HepG2 (cell line): ENCODE results near the gene PTPRF. TPM values are rescaled to one million over a fixed set of nuclear protein-coding genes. Genes with fewer than 3 reads are reported as not detected.

Experiments used
- CAMTA2 ChIP-seq: sonication (generic); formaldehyde crosslinking; IDR thresholded peaks from 2 replicates; pipeline ENCODE4 v1.4.0; 2020; ENCODE audit warnings: mild to moderate bottlenecking, missing genetic modification reagents, borderline replicate concordance
- GATA4 ChIP-seq: sonication (generic); IDR thresholded peaks from 2 replicates; pipeline ENCODE4 v1.6.1; 2016; ENCODE audit warnings: antibody characterized with exemption, low read depth, borderline replicate concordance
- KLF12 ChIP-seq: sonication (generic); formaldehyde crosslinking; IDR thresholded peaks from 2 replicates; pipeline ENCODE4 v1.4.0; 2020; ENCODE audit warnings: missing genetic modification reagents, borderline replicate concordance
- MAZ ChIP-seq, 2 experiments: sonication (generic) in 1 of 2; formaldehyde crosslinking in 1 of 2; IDR thresholded peaks; 2 replicates each; pipeline versions ENCODE4 v1.5.0 to v1.6.1; 2012 to 2020; ENCODE audit warnings: low read depth in 2 of 2, mild to moderate bottlenecking in 2 of 2, borderline replicate concordance in 1 of 2, improper control_type of control experiment in 1 of 2, low read length in 1 of 2, missing genetic modification reagents in 1 of 2, moderate library complexity in 1 of 2
- NR2F6 ChIP-seq, 2 experiments: IDR thresholded peaks; 2 replicates each; pipeline ENCODE4 v1.6.1; 2016; ENCODE audit warnings: antibody characterized with exemption in 1 of 2, mild to moderate bottlenecking in 1 of 2
- SRSF1 ChIP-seq: fragments of 200-400 bp; formaldehyde crosslinking; optimal IDR thresholded peaks from 2 replicates; pipeline ENCODE3; 2017; ENCODE audit warnings: mild to moderate bottlenecking, low read depth, low read length, moderate library complexity
- ZNF207 ChIP-seq: fragments of 450-650 bp; IDR thresholded peaks from 2 replicates; pipeline ENCODE4 v1.6.1; 2016; ENCODE audit warnings: antibody characterized with exemption, borderline replicate concordance
- ZNF343 ChIP-seq: sonication (generic); formaldehyde crosslinking; IDR thresholded peaks from 2 replicates; pipeline ENCODE4 v1.4.0; 2020; ENCODE audit warnings: mild to moderate bottlenecking, missing genetic modification reagents
- ZNF577 ChIP-seq: sonication (generic); formaldehyde crosslinking; IDR thresholded peaks from 2 replicates; pipeline ENCODE4 v1.4.0; 2020; ENCODE audit warnings: mild to moderate bottlenecking, low read depth, missing genetic modification reagents, borderline replicate concordance
- ZNF777 ChIP-seq: sonication (generic); formaldehyde crosslinking; IDR thresholded peaks from 2 replicates; pipeline ENCODE4 v1.4.0; 2020; ENCODE audit warnings: missing genetic modification reagents
- polyA plus RNA-seq, 8 experiments: library from polyadenylated mRNA; depleted of rRNA in 3 of 8; stranded (reverse) in 7 of 8; unstranded in 1 of 8; fragments of >200 nt; fragmentation: Illumina TruSeq in 4 of 8; extraction: Trizol in 4 of 8; gene quantifications; 2 replicates each; pipeline versions ENCODE4 v1.2.1 to v1.2.3, GENCODE V29; 2011 to 2016; ENCODE audit warnings: low read depth in 4 of 8, missing spikeins in 1 of 8, mixed read lengths in 1 of 8; ENCODE audit not compliant: insufficient read depth in 1 of 8
- total RNA-seq, 5 experiments: library from RNA; depleted of rRNA; stranded (reverse); fragments of >200 nt; fragmentation: Illumina TruSeq; extraction: Trizol; gene quantifications; 2 replicates each; pipeline ENCODE4 v1.2.3, GENCODE V29; 2016; ENCODE audit warnings: low read depth in 1 of 5
- TF ChIP-seq, protein P1 (sequence below): sonication (generic); formaldehyde crosslinking; IDR thresholded peaks from 2 replicates; pipeline ENCODE4 v1.4.0; 2020; ENCODE audit warnings: missing genetic modification reagents
- TF ChIP-seq, protein P2 (sequence below): sonication (generic); formaldehyde crosslinking; IDR thresholded peaks from 2 replicates; pipeline ENCODE4 v1.4.0; 2020; ENCODE audit warnings: mild to moderate bottlenecking, missing genetic modification reagents
- TF ChIP-seq, protein P3 (sequence below): sonication (generic); formaldehyde crosslinking; IDR thresholded peaks from 2 replicates; pipeline ENCODE4 v1.4.0; 2020; ENCODE audit warnings: mild to moderate bottlenecking, missing genetic modification reagents
- TF ChIP-seq, protein P4 (sequence below): sonication (generic); formaldehyde crosslinking; IDR thresholded peaks from 2 replicates; pipeline ENCODE4 v1.5.0; 2020; ENCODE audit warnings: mild to moderate bottlenecking, missing genetic modification reagents
- TF ChIP-seq, protein P5 (sequence below): sonication (generic); formaldehyde crosslinking; IDR thresholded peaks from 2 replicates; pipeline ENCODE4 v1.4.0; 2020; ENCODE audit warnings: missing genetic modification reagents
- TF ChIP-seq, protein P6 (sequence below): IDR thresholded peaks from 2 replicates; pipeline ENCODE4 v1.6.1; 2012; ENCODE audit warnings: low read depth, low read length, improper control_type of control experiment

Gene PTPRF
- total and polyA plus RNA-seq, 2 of the 13 experiments (the other 11 are each of a cell fraction or from before 2014, with no cell fraction given), result 55.9 to 167 TPM

DNA sequence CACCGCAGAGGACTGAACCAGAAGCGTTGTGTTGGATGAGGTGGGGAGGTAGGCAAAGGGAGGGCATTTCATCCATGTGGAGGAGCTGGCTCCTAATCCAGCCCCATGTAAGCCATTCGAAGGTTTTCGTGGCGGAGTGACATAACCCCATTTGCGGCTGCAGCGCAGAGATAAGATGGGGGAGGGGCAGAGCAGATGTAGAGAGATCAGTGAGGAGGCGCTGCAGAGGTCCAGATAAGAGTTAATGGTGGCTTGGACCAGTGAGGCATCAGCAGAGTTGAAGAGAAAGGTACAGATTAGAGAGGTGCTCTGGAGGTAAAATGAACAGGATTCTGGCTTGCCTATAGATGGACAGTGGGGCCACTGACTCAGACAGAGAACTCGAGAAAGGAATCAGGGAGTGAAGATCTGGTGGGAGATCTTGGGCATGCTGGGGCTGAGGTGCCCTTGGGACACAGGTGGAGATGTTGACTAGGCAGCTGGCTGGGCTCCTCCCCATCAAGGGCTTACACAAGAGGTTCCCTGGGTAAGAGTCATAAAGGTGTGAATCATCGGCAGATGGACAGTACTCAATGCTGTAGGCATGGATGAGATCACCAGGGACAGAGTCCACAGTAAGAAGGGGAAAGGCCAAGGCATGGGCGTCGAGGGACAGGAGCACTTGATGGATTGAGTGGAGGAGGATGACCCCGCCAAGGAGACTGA, 7.8 kb upstream of the PTPRF start (continued):
- TF ChIP-seq ZNF343 (CRISPR knock-in tag), result no peak
- TF ChIP-seq, protein P1, sequence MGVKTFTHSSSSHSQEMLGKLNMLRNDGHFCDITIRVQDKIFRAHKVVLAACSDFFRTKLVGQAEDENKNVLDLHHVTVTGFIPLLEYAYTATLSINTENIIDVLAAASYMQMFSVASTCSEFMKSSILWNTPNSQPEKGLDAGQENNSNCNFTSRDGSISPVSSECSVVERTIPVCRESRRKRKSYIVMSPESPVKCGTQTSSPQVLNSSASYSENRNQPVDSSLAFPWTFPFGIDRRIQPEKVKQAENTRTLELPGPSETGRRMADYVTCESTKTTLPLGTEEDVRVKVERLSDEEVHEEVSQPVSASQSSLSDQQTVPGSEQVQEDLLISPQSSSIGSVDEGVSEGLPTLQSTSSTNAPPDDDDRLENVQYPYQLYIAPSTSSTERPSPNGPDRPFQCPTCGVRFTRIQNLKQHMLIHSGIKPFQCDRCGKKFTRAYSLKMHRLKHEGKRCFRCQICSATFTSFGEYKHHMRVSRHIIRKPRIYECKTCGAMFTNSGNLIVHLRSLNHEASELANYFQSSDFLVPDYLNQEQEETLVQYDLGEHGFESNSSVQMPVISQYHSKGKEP (CRISPR knock-in tag), result no peak
- no peak for TF ChIP-seq ZNF777 (CRISPR knock-in tag)
- no peak for TF ChIP-seq ZNF577 (CRISPR knock-in tag)
- TF ChIP-seq, protein P2, sequence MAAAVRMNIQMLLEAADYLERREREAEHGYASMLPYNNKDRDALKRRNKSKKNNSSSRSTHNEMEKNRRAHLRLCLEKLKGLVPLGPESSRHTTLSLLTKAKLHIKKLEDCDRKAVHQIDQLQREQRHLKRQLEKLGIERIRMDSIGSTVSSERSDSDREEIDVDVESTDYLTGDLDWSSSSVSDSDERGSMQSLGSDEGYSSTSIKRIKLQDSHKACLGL (CRISPR knock-in tag), result no peak
- TF ChIP-seq, protein P3, sequence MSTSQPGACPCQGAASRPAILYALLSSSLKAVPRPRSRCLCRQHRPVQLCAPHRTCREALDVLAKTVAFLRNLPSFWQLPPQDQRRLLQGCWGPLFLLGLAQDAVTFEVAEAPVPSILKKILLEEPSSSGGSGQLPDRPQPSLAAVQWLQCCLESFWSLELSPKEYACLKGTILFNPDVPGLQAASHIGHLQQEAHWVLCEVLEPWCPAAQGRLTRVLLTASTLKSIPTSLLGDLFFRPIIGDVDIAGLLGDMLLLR (CRISPR knock-in tag), result no peak
- no peak for TF ChIP-seq MAZ (IDR thresholded peaks at IDR 0.05; ENCODE audit: borderline replicate concordance, low read depth, low read length)
- TF ChIP-seq MAZ (CRISPR knock-in tag; IDR thresholded peaks at IDR 0.05; ENCODE audit: low read depth), result no peak
- TF ChIP-seq, protein P4, sequence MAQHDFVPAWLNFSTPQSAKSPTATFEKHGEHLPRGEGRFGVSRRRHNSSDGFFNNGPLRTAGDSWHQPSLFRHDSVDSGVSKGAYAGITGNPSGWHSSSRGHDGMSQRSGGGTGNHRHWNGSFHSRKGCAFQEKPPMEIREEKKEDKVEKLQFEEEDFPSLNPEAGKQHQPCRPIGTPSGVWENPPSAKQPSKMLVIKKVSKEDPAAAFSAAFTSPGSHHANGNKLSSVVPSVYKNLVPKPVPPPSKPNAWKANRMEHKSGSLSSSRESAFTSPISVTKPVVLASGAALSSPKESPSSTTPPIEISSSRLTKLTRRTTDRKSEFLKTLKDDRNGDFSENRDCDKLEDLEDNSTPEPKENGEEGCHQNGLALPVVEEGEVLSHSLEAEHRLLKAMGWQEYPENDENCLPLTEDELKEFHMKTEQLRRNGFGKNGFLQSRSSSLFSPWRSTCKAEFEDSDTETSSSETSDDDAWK, result no peak
- no peak for TF ChIP-seq KLF12
- TF ChIP-seq, protein P5, sequence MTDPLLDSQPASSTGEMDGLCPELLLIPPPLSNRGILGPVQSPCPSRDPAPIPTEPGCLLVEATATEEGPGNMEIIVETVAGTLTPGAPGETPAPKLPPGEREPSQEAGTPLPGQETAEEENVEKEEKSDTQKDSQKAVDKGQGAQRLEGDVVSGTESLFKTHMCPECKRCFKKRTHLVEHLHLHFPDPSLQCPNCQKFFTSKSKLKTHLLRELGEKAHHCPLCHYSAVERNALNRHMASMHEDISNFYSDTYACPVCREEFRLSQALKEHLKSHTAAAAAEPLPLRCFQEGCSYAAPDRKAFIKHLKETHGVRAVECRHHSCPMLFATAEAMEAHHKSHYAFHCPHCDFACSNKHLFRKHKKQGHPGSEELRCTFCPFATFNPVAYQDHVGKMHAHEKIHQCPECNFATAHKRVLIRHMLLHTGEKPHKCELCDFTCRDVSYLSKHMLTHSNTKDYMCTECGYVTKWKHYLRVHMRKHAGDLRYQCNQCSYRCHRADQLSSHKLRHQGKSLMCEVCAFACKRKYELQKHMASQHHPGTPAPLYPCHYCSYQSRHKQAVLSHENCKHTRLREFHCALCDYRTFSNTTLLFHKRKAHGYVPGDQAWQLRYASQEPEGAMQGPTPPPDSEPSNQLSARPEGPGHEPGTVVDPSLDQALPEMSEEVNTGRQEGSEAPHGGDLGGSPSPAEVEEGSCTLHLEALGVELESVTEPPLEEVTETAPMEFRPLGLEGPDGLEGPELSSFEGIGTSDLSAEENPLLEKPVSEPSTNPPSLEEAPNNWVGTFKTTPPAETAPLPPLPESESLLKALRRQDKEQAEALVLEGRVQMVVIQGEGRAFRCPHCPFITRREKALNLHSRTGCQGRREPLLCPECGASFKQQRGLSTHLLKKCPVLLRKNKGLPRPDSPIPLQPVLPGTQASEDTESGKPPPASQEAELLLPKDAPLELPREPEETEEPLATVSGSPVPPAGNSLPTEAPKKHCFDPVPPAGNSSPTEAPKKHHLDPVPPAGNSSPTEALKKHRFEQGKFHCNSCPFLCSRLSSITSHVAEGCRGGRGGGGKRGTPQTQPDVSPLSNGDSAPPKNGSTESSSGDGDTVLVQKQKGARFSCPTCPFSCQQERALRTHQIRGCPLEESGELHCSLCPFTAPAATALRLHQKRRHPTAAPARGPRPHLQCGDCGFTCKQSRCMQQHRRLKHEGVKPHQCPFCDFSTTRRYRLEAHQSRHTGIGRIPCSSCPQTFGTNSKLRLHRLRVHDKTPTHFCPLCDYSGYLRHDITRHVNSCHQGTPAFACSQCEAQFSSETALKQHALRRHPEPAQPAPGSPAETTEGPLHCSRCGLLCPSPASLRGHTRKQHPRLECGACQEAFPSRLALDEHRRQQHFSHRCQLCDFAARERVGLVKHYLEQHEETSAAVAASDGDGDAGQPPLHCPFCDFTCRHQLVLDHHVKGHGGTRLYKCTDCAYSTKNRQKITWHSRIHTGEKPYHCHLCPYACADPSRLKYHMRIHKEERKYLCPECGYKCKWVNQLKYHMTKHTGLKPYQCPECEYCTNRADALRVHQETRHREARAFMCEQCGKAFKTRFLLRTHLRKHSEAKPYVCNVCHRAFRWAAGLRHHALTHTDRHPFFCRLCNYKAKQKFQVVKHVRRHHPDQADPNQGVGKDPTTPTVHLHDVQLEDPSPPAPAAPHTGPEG (CRISPR knock-in tag), result no peak
- TF ChIP-seq SRSF1, result no peak
- TF ChIP-seq CAMTA2 (CRISPR knock-in tag), result no peak
- TF ChIP-seq, protein P6, sequence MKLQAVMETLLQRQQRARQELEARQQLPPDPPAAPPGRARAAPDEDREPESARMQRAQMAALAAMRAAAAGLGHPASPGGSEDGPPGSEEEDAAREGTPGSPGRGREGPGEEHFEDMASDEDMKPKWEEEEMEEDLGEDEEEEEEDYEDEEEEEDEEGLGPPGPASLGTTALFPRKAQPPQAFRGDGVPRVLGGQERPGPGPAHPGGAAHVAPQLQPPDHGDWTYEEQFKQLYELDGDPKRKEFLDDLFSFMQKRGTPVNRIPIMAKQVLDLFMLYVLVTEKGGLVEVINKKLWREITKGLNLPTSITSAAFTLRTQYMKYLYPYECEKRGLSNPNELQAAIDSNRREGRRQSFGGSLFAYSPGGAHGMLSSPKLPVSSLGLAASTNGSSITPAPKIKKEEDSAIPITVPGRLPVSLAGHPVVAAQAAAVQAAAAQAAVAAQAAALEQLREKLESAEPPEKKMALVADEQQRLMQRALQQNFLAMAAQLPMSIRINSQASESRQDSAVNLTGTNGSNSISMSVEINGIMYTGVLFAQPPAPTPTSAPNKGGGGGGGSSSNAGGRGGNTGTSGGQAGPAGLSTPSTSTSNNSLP, result no peak
- TF ChIP-seq ZNF207, result no peak
- peak; percentile 37; the same call in 1 of the 2 replicates for TF ChIP-seq NR2F6 (IDR thresholded peaks at IDR 0.05)
- TF ChIP-seq NR2F6 (CRISPR knock-in tag; IDR thresholded peaks at IDR 0.05), result peak; percentile 71
- no peak for TF ChIP-seq GATA4
